Measurements from ENCODE around the gene GULP1.
"Not testable (repeated sequence)": the region's sequence is repeated elsewhere in the genome, so short reads cannot be mapped to it uniquely, and the experiment has no call there.

GULP1 gene

DNA sequence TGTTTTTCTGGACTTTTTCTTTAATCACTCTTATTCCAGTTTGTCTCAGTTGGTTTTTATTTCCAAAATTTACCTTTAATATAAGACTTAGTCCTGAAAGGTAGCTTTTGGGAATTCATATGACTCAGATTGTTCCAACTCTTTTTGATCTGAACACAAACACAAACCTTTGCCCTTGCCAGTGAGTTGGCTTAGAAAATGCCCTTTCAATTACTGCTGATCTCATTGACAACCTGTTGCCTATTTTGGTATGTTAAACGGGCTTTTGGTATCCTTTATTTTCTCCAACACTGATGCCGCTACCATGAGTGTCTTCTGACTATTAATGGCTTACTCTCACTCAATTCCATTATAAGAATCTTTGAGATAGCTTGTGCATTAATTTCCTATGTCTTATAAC lies 143.4 kb downstream of the GULP1 start:
- DNase-seq, result no peak

DNA sequence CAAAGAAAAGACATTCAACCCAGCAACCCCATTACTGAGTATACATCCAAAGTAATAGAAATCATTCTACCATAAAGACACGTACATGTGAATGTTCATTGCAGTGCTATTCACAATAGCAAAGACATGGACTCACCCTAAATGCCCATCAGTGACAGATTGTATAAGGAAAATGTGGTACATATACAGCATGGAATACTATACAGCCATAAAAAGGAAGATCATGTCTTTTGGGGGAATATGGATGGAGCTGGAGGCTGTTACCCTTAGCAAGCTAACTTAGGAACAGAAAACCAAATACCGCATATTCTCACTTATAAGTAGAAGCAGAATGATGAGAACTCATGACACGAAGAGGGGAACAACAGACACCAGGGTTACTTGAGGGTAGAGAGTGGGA lies 145.9 kb downstream of the GULP1 start:
- no peak for DNase-seq

DNA sequence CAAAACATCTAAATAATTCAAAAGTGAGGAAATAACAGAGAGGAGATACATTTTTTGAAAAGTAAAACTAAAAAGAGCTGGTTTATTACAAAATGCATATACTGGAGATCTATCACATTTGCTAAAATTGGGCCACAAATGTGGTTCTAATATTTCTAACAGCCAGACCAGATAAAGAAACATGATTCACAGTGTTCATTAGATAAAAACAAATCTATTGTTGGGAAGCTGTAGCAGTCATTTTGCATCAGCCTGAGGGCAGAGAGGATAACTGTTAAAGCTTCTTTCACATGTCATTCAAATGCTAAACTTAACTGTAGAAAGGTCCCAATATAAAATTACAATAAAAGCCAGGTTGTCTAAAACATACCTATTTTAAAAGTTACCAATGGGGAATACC lies 148.3 kb downstream of the GULP1 start:
- DNase-seq, result no peak

DNA sequence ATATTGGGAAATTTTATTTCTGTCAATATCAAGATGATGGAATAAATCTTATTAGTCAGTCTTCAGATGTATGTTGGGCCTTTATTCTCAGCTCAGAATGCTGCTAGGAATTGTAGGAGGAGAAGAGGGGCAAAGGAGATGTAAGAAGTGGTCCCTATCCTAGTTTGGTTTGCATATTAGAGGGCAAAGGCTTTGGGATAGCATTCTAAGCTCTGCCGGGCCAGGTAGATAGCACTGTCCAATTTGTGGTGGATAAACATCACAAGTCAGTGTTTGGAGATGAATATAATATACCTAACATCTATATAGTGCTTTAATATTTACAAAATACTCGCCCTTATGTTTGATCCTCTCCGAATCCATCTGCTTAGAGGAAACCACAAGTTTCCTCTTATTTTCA lies 149.2 kb downstream of the GULP1 start:
- no peak for DNase-seq

DNA sequence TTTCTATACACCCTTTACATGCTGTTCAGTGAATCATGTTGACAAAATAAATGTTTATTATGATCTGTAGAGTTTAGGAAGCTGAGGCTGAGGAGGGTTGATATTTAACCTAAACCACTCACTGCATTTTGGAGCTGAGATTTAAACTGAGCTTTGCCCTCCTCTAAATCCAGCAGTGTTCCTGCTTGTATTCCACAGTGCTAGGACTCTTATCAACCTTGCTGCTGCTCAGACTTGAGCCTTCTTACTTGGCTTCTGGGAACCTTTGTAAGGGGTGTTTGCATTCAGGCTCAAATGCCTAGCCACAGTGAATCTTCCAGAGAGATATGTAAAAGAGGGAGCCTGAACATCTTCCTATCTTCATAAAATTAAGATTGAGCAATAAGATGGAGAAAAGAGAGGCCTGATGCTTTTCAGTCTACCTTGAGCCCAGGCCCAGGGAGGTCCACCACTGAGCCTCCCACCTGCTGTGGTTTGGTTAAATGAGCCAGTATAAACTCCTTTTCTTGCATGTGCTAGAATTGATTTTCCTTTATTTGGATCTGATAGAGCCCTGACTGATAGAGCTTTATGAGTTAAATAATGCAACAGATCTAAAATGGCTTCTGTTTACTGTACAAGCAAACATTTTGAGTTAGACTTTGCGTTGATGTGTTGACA lies 149.7 kb downstream of the GULP1 start:
- DNase-seq, result no peak

DNA sequence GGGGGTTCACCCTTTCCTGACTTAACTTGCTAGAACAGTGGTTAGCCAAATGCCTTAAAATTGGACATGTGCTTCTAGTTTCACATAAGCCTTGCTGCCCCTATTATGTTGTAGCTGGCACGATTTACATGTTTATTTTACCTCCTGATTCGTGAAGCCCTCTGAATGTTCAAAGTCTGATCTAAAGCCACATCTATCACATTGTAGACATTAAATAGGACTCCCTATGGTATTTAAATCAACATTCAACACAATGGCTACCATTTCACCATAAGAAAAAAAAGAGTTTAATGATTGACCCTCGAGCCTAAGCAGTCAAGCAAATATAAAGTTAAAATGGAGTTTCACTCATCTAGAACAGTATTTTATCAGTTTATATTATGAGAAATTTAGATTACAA lies 151.5 kb downstream of the GULP1 start:
- DNase-seq, result no peak

DNA sequence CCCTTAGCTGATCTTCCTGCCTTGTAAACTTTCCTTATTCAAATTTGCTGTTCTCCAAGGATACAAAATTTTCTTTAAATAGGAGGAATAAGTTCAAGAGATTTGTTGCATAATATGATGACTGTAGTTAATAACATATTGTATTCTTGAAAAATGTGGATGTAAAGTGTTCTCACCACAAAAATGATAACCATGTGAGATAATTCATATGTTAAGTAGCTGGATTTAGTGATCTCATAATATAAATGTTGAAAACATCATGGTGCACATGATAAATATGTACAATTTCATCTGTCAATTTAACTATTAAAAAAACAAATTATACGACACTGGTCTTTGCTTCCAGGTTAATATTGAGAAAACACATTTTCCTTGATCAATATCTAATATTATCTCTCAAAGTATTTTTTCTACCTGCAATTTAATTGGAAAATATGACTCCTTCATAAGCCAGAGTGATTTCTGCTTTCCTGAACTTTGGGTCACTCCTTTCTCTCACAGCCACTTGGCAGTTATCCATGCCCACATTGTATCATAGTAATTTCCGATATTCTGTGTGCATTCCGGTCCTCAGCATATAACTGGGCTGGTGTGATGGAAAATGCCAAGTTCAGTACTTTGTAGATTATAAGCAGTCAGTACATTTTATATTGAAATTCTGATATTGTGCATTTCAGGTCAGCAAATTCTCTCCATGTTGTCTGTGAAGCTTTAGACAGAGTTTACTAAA lies 152.6 kb downstream of the GULP1 start:
- DNase-seq, result no peak

DNA sequence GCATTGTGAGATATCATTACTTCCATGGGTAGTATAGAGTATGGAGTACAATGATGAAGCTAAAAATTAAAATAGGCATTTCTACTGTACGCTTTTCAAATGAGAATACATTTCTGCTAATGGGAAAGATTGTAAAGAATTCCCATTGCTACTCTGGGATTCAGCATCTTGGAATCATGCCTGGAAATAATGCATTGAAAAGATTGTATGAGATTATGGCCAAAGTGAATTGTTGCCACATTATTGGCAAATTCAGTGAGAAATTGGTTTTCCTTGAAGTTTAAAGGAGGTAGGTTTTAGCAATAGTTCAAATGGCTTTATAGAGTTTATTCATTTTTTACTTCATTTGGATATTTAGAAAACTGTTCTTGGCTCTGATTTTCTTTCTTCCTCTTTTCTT lies 157.9 kb downstream of the GULP1 start:
- no peak for DNase-seq

DNA sequence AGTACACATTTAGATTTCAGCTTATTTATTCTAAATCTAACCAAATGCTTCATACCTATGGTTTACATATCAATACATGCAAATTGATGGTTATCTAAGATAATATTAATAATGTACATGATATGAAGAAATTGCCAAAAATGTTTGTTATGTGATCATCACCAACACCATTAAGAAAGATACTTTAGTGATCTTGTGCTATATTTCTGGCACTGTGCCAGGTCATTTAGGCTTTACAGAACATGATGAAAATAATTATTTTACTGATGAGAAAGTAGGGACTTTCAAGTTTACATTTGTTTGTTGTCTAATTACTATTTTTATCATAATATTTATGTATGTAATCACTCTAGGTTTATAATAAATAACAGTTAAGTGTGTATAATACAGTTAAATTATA lies 158.3 kb downstream of the GULP1 start:
- DNase-seq, result no peak

DNA sequence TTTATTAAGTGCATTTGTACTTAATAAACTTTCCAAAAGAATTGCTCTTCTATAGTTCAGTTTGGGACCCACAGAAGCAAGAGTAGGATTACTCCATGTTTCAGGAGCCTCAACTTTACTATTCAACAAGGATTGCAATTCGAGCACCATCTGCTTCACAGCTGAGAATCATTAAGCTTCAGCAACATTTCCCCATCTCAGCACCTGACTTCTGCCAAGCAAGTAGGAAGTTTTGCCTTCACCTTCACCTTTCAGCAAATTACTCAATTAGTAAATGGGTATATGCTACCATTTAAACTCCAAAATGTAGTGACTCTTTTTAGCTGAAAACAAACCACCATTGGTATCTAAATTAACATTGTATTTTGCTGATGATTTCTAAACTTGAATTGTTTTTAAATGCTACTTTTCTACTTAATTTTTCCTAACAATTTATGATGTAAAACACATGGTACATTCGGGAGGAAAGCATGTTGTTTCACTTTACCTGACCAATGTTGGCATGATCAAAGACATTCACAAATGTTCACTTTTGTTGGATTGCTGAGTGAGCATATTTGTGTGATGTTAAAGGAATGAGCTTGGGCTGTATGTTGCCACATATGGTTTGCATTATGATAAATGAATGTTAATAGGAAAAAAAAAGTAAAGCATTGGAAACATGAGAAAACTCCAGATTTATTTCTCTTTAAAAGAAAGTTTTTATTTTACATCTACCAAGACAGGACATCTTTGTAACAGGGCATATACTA lies 159.2 kb downstream of the GULP1 start:
- no peak for DNase-seq

DNA sequence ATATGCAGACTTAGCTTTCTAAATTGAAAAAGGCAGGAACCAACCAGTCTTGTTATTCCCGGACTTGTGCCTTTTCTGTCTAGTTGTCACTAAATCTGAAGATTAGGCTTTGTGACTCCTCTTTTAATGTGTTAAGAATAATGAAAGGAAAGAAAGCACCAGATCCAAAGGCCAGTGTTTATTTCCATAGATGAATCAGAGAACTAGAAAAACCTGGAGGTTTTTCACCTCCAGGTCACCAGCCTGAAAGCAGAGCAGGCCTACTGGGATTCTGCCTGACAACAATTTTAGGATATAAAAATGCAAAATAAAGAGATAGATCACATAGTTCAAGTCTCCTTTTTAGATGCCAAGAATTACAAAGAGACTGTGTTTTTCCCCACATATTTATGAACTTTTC lies 160.4 kb downstream of the GULP1 start:
- no peak for DNase-seq

DNA sequence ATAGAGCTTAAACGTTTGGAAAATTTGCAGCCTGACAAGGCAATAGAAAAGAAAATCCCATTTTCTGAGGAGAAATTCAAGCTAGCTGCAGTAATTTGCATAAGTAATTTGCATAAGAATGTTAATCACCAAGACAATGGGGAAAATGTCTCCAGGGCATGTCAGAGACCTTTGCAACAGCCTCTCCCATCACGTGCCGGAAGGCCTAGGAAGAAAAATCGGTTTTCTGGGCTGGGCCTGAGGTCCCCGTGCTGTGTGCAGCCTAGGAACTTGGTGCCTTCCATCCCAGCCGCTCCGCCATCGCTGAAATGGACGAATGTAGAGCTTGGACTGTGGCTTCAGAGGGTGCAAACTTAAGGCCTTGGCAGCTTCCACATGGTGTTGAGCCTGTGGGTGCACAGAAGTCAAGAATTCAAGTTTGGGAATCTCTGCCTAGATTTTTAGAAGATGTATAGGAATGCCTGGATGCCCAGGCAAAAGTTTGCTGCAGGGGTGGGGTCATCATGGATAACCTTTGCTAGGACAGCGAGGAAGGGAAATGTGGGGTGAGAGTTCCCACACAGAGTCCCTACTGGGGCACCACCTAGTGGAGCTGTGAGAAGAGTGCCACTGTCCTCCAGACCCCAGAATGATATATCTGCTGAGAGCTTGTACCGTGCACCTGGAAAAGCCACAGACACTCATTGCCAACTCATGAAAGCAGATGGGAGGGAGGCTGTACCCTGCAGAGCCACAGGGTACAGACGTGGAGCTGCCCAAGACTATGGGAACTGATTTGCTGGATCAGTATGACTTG lies 164.6 kb downstream of the GULP1 start:
- no peak for DNase-seq

DNA sequence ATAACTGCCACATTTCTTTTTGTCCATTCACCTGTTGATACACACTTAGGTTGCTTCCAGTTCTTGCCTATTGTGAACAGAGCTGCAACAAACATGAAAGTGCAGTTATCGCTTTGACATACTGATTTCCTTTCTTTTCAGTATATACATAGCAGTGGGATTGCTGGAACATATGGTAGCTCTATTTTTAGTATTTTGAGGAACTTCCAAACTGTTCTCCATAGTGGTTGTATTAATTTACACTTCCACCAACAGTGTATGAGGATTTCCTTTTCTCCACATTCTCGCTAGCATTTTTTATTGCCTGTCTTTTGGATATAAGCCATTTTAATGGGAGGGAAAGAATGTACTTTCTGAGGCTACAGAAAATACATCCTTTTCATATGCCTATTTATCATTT lies 167.4 kb downstream of the GULP1 start:
- no peak for DNase-seq

DNA sequence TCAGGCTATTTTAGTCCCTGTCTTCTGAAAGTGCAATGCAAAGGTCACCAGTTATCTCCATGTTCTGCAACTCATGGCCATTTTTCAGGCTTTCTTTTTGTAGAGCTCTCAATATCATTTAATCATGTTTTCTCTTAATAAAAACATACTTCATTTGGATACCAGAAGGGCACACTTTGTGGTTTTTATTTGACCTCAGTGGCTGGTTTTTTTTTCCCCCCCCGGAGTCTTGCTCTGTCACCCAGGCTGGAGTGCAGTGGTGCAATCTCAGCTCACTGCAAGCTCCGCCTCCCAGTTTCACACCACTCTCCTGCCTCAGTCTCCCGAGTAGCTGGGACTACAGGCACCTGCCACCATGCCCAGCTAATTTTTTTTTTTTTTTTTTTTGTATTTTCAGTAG lies 174.4 kb downstream of the GULP1 start:
- DNase-seq, result not testable (repeated sequence)

DNA sequence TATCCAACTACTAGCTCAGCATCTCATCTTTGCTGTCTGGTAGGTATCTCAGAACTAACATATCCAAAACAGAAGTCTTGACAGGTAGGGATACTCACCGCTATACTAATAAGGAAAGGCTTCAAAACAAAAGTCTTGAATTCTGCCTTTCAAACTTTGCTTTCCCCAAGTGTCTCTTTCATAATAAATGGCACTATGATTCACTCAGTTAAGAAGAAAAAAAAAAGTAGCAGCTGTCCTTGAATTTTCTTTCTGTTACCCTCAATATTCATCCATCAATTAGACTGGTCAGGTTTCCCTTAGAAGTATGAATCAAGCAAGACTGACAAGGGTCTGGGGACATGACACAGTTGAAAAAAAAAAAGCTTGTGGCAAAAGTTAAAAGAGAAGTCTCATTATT lies 175.1 kb downstream of the GULP1 start:
- DNase-seq, result no peak

DNA sequence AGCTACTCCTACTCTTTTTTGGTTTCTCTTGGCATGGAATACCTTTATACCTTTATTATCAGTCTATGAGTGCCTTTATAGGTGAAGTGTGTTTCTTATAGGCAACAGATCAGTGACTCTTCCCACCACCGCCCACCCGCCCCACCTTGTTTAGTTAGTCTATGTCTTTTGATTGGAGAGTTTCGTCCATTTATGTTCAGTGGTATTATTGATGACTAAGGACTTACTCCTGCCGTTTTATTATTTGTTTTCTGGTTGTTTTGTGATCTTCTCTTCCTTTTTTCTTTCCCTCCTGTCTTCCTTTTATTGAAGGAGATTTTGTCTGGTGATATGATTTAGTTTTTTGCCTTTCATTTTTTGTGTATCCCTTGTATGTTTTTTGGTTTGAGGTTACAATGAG lies 179.5 kb downstream of the GULP1 start:
- no peak for DNase-seq

DNA sequence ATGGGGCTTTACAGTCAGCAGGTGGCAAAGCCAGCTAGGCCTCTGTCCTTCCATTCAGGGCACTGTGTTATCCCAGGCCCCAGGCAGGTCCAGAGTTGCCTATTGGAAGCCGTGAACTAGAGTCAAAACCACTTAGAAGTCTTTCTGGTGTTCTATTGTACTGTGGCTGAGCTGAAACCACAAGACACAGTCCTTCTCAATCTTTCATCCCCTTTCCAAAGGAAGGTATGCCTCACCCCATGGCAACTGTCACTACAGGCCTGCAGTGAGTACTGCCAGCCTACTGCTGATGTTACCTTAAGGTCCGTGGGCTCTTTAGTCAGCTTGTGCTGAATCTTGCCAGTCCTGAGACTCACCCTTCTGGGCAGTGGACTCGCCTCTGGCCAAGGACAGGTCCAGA lies 181.6 kb downstream of the GULP1 start:
- DNase-seq, result no peak

DNA sequence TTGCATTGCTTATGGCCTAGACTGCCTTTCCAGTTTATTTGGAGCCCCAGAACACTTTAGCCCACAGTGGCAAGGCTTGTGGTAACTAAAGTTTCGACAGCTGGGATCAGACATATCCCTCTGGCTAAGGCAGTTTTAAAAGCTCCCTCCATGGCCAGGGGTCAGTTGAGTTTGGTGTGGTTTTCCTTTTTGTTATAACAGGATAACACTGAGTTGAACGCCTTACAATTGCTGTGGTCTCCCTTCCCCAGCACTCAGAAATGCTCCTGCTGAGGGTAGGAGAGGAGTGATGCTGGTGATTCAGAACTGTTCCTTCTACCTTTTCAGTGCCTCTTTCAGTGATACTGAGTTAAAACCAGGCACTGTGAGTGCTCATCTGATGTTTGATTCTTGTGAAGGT lies 182.6 kb downstream of the GULP1 start:
- DNase-seq, result no peak

DNA sequence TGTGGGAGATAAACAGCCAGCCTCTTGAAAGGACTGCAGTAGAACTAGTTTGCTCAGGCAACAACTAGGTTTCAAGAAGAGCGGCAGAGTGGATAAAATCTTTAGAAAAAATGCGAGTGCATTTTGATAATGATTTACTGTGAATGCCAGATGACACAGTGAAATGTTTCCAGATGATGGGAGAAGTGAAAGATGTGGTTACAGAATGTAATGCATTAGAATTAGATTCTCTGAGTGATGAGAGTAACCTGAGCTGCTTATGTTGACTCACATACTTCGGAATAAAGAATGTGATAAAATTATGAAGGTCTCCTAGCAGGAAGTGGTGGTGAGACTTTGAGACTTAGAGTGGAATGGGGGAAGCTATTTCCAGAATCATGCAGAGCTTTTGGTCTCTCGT lies 184.3 kb downstream of the GULP1 start:
- DNase-seq, result no peak

DNA sequence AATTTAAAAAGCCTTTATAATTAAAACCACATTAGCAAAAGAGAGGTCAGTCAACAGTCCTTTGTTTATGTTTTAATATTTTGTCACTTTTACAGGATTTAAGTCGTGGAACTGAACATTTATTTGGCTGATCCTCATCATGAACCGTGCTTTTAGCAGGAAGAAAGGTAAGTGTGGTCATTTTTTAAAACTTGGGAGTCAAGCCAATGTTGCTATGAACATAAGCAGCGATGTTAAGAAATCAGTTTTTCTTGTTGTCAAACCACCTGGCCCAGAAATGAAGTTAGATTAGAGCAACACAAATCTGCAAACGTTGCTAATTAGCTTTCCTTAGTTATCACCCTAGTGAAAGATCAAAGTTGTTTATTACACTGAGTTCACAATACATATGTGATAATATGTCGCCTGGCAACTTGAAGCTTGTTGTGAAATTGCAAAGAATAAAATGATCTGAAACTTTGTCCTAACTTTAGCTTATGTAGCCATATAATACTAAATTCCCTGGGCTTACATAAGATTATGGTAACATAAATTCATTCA lies 186.0 kb downstream of the GULP1 start:
- no peak for DNase-seq

DNA sequence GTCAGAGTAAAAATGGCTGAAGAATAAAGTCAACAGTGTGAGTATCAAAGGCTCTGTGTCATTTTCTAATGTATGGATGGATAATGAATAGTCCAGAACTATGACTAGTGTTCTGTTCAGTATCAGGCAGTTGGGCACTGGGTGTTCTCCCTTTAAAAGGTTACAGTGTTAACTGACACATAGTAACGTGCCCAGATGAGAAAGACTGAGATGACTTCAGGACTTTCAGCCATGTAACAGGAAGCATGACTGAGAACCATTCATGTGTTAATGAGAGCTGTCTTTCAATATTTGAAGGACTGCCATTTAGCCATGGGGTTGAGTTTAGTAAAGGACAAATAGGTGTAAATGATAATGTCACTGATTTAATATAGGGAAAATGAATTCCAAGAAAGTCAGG lies 187.1 kb downstream of the GULP1 start:
- no peak for DNase-seq

DNA sequence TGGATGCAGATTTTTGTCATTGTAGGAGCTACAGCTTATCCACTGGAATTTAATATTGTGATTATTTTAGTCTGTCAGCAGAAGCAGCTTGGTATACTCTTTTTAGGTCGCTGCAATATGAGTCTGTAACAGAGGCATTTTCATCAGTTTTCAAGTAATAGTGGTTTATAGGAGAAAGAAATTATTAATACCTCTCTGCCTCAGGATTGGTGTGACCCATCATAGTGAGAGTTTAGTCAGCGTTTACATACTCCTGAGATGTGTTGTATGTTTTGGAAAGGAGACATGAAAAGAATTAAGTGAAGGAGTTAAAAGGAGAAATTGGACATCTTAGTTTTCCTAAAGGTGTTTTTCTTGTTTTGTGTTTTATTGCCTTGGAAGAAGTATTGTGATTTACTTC lies 189.8 kb downstream of the GULP1 start:
- no peak for DNase-seq

DNA sequence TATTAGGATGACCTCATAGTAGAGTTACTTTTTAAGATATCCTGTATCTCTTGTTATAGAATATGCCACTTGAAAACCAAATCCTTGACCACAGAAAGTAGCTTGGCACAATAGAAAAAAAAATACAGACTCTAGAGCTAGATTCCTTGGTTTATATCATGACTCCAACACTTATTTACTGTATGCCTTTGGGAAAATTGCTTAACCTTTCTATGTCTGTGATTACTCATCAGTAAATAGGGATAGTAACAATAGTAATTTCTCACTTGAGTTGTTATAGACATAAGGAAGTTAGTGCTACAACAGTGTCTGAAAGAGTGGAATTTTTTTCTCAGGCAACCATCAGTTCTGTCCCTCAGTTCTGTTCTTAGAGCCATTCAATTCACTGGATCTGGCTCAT lies 193.8 kb downstream of the GULP1 start:
- DNase-seq, result no peak

Measured in COR-L47 (cell line).